Cardiac fibroblast (primary cell): ENCODE data around the gene ZCCHC24.

Experiments used
- DNase-seq, 2 donors: peaks; one replicate each; pipeline versions ENCODE4 v3.0.0 to v3.0.0-alpha.2; 2010; ENCODE audit warnings: low read depth in 2 of 2
- H3K4me3 ChIP-seq, 2 donors: replicated peaks in 1 of 2; 1 replicate in 1 of 2; 2 replicates in 1 of 2; pipeline ENCODE4 v1.5.1; 2011; ENCODE audit warnings: low read depth in 2 of 2, low read length in 2 of 2, mild to moderate bottlenecking in 2 of 2, moderate library complexity in 1 of 2
- CTCF ChIP-seq: IDR thresholded peaks from one replicate; pipeline ENCODE4 v1.5.1; 2011; ENCODE audit warnings: low read depth, mild to moderate bottlenecking, low read length, inconsistent platforms

Gene ZCCHC24

GRCh38 chr10:79482741-79483140, 37.3 kb upstream of the ZCCHC24 start:
- no peak for TF ChIP-seq CTCF
- DNase-seq = no peak
- no peak overlapping the region for H3K4me3 ChIP-seq

- no peak for DNase-seq
- no peak for TF ChIP-seq CTCF
- H3K4me3 ChIP-seq = no peak overlapping the region
Measured at GRCh38 chr10:79482304-79482703, 36.9 kb upstream of the ZCCHC24 start.

GRCh38 chr10:79479283-79479909, 34.0 kb upstream of the ZCCHC24 start:
- DNase-seq = no peak
- TF ChIP-seq CTCF = no peak
- H3K4me3 ChIP-seq = no peak overlapping the region

- no peak overlapping the region for H3K4me3 ChIP-seq
- no peak for DNase-seq
- TF ChIP-seq CTCF = no peak
Measured at GRCh38 chr10:79477456-79477855, 32.0 kb upstream of the ZCCHC24 start.

- TF ChIP-seq CTCF = no peak
- DNase-seq = no peak
- no peak overlapping the region for H3K4me3 ChIP-seq
Measured at GRCh38 chr10:79476645-79477044, 31.2 kb upstream of the ZCCHC24 start.

- TF ChIP-seq CTCF = no peak
- DNase-seq = no peak
- H3K4me3 ChIP-seq = no peak overlapping the region
Measured at GRCh38 chr10:79475877-79476276, 30.5 kb upstream of the ZCCHC24 start.

GRCh38 chr10:79475119-79475653, 29.8 kb upstream of the ZCCHC24 start:
- no peak for DNase-seq
- TF ChIP-seq CTCF = no peak
- H3K4me3 ChIP-seq = no peak overlapping the region
